Endothelial cell of umbilical vein (primary cell): ENCODE data around the gene NLRP8. TPM values are rescaled to one million over a fixed set of nuclear protein-coding genes. Genes with fewer than 3 reads are reported as not detected.

Source experiments
- BruUV-seq: library from RNA; stranded (reverse); fragments of 400-500 nt; replicated peaks from 2 replicates; lab custom pipeline; 2021; lab: Mats Ljungman, UMichigan
- CTCF ChIA-PET: fragments of 300-600, 350-600 bp; sonication (Branson Sonifier 250); formaldehyde crosslinking; loops from one replicate; lab custom pipeline; 2021; ENCODE audit warnings: antibody characterized with exemption, inconsistent platforms; lab: Charles Lee
- POLR2A ChIA-PET: fragments of 300-600, 350-600 bp; sonication (Branson Sonifier 250); formaldehyde crosslinking; loops from one replicate; lab custom pipeline; 2021; ENCODE audit warnings: antibody characterized with exemption, inconsistent platforms; lab: Charles Lee
- DNase-seq: peaks from one replicate; pipeline ENCODE4 v3.0.0-alpha.2; 2011; ENCODE audit warnings: low read depth, low spot score
- FAIRE-seq: peaks from 2 replicates; lab custom pipeline; 2011; peaks lifted over from hg19 to GRCh38; lab: Jason Lieb, UNC
- H2AFZ ChIP-seq: 2 replicates; pipeline ENCODE4 v1.6.0; 2012; ENCODE audit warnings: low read depth, low read length, control low read depth, inconsistent platforms
- H3K27ac ChIP-seq: 2 replicates; pipeline ENCODE4 v1.5.1; 2011; ENCODE audit warnings: low read depth, mild to moderate bottlenecking, control low read depth, low read length, moderate library complexity; ENCODE audit not compliant: insufficient read depth
- H3K27me3 ChIP-seq, 2 experiments: 2 replicates each; pipeline versions ENCODE4 v1.6.0 to v1.6.1; 2011; ENCODE audit warnings: low read length in 2 of 2, mixed read lengths in 1 of 2; ENCODE audit not compliant: control insufficient read depth in 2 of 2, insufficient read depth in 2 of 2
- H3K36me3 ChIP-seq, 2 experiments: 2 replicates in 1 of 2; 3 replicates in 1 of 2; pipeline ENCODE4 v1.5.1; 2011; ENCODE audit warnings: low read length in 2 of 2, mild to moderate bottlenecking in 1 of 2, moderate library complexity in 1 of 2; ENCODE audit not compliant: control insufficient read depth in 2 of 2, insufficient read depth in 2 of 2; ENCODE audit errors: extremely low read depth in 1 of 2
- H3K4me1 ChIP-seq: 3 replicates; pipeline ENCODE4 v1.5.1; 2011; ENCODE audit warnings: mild to moderate bottlenecking, low read length; ENCODE audit not compliant: control insufficient read depth, insufficient read depth; ENCODE audit errors: extremely low read depth
- H3K4me2 ChIP-seq: 2 replicates; pipeline ENCODE4 v1.6.1; 2011; ENCODE audit warnings: low read length, control low read depth, mixed read lengths; ENCODE audit not compliant: insufficient read depth
- H3K4me3 ChIP-seq, 3 experiments: fragments of 200-600 bp in 1 of 3; sonication (generic), shearing (Covaris generic) in 1 of 3; replicated peaks in 1 of 3; 2 replicates each; pipeline ENCODE4 v1.5.1; 2011 to 2016; ENCODE audit warnings: control low read depth in 3 of 3, low read length in 3 of 3, mild to moderate bottlenecking in 2 of 3, inconsistent platforms in 1 of 3, low read depth in 1 of 3, moderate library complexity in 1 of 3; ENCODE audit not compliant: insufficient read depth in 1 of 3
- H3K79me2 ChIP-seq: 2 replicates; pipeline ENCODE4 v1.6.0; 2012; ENCODE audit warnings: low read length, inconsistent platforms; ENCODE audit not compliant: control insufficient read depth, insufficient read depth
- H3K9ac ChIP-seq: replicated peaks from 2 replicates; pipeline ENCODE3; 2011; ENCODE audit warnings: low read length, control low read depth; ENCODE audit not compliant: insufficient read depth; ENCODE audit errors: extremely low read depth
- H3K9me1 ChIP-seq: replicated peaks from 3 replicates; pipeline ENCODE4 v1.6.0; 2011; ENCODE audit warnings: mild to moderate bottlenecking, low read length; ENCODE audit not compliant: control insufficient read depth, insufficient read depth; ENCODE audit errors: extremely low read depth
- H3K9me3 ChIP-seq: replicated peaks from 2 replicates; pipeline ENCODE4 v1.5.1; 2012; ENCODE audit warnings: low read length, inconsistent platforms; ENCODE audit not compliant: control insufficient read depth, insufficient read depth
- H4K20me1 ChIP-seq: replicated peaks from 2 replicates; pipeline ENCODE3; 2011; ENCODE audit warnings: mild to moderate bottlenecking, low read length; ENCODE audit not compliant: control insufficient read depth, insufficient read depth; ENCODE audit errors: extremely low read depth
- CTCF ChIP-seq, 2 donors: IDR thresholded peaks; 1 replicate in 1 of 2; 2 replicates in 1 of 2; pipeline ENCODE4 v1.5.1; 2011; ENCODE audit warnings: low read length in 2 of 2, mild to moderate bottlenecking in 2 of 2, moderate library complexity in 2 of 2, control low read depth in 1 of 2, inconsistent platforms in 1 of 2, low read depth in 1 of 2; ENCODE audit not compliant: insufficient read depth in 1 of 2; ENCODE audit errors: extremely low read depth in 1 of 2
- EZH2 ChIP-seq: IDR thresholded peaks from 2 replicates; pipeline ENCODE4 v1.6.1; 2012; ENCODE audit warnings: borderline replicate concordance, low read depth, mild to moderate bottlenecking, moderate library complexity, low read length, inconsistent platforms; ENCODE audit not compliant: severe bottlenecking
- FOS ChIP-seq: IDR thresholded peaks from 2 replicates; pipeline ENCODE4 v1.6.1; 2011; ENCODE audit warnings: mild to moderate bottlenecking, low read length, moderate library complexity, borderline replicate concordance; ENCODE audit not compliant: insufficient read depth
- GATA2 ChIP-seq: IDR thresholded peaks from 2 replicates; pipeline ENCODE4 v1.7.0; 2011; ENCODE audit warnings: low read depth, mild to moderate bottlenecking, moderate library complexity, mixed read lengths, low read length; ENCODE audit not compliant: insufficient read length, insufficient read depth
- JUN ChIP-seq: IDR thresholded peaks from 2 replicates; pipeline ENCODE4 v1.6.1; 2011; ENCODE audit warnings: borderline replicate concordance, low read depth; ENCODE audit not compliant: insufficient read length, insufficient read depth
- MAX ChIP-seq: IDR thresholded peaks from 2 replicates; pipeline ENCODE4 v1.6.1; 2011; ENCODE audit not compliant: insufficient read depth, insufficient read length
- MYC ChIP-seq: IDR thresholded peaks from one replicate; pipeline ENCODE4 v1.6.1; 2011; ENCODE audit warnings: mild to moderate bottlenecking, low read depth, low read length
- POLR2A ChIP-seq: IDR thresholded peaks from 2 replicates; pipeline ENCODE4 v1.6.1; 2012; ENCODE audit warnings: low read depth, mild to moderate bottlenecking, control low read depth, low read length
- POLR2AphosphoS5 ChIP-seq: IDR thresholded peaks from 2 replicates; pipeline ENCODE4 v1.6.1; 2012; ENCODE audit warnings: low read depth, mild to moderate bottlenecking, control low read depth, low read length, moderate library complexity; ENCODE audit not compliant: insufficient read depth
- dilution Hi-C: fragments of 300-500 bp; cut with MboI; formaldehyde crosslinking; loops from one replicate; pipeline ENCODE4 v1.15.0; 2019; ENCODE audit warnings: low sequenced_read_pairs; ENCODE audit not compliant: extremely low pct_ligation_motif_present
- intact Hi-C: fragments of 100-400 bp; cut with micrococcal nuclease; formaldehyde crosslinking; loops from one replicate; pipeline ENCODE4 v1.10.0; 2022
- polyA plus RNA-seq, 4 experiments: library from polyadenylated mRNA; depleted of rRNA in 3 of 4; stranded (reverse) in 3 of 4; unstranded in 1 of 4; fragments of >200 nt; gene quantifications; 2 replicates each; pipeline versions ENCODE4 v1.2.1 to v1.2.3, GENCODE V29; 2011 to 2012; ENCODE audit warnings: missing spikeins in 1 of 4
- total RNA-seq: library from RNA; stranded (reverse); gene quantifications from 2 replicates; pipeline ENCODE4 v1.2.3, GENCODE V29; 2021

Gene NLRP8
- total and polyA plus RNA-seq, 2 donors (not counting 3 experiments of a cell fraction or from before 2014, with no cell fraction given): not detected

- DNase-seq: no peak
- ChIA-PET POLR2A (interaction anchor here (0.6 kb wide), 1 partner anchor 1285 kb away, joined by 3 read pairs; no protein-coding TSS in a partner anchor), CTCF (no interaction called here)
- Histone ChIP-seq H3K9me3 (peaks cover 2% of the 10 kb centered on the region), H3K9me1 (no peaks in the 10 kb centered on the region), H3K79me2 (no peaks in the 10 kb centered on the region), H4K20me1 (no peaks in the 10 kb centered on the region), H3K4me1 (no peaks in the 10 kb centered on the region), H3K4me3 (no peak overlapping the region), H3K27me3 (no peaks in the 10 kb centered on the region), H2AFZ (no peak overlapping the region), H3K36me3 (no peaks in the 10 kb centered on the region), H3K27ac (no peak overlapping the region), H3K9ac (no peak overlapping the region), H3K4me2 (no peak overlapping the region)
- no peak for TF ChIP-seq FOS
- TF ChIP-seq POLR2A: no peak
- no peak for TF ChIP-seq JUN
- TF ChIP-seq POLR2AphosphoS5: no peak
- TF ChIP-seq GATA2: no peak
- no peak for TF ChIP-seq EZH2
- TF ChIP-seq CTCF (IDR thresholded peaks at IDR 0.05; ENCODE audit: extremely low read depth in 1 of 2, insufficient read depth in 1 of 2, low read depth in 1 of 2, low read length in 2 of 2): no peak
- TF ChIP-seq MAX: no peak
- no peak for TF ChIP-seq MYC
- FAIRE-seq: no peak
- intact Hi-C loops (no loop called here), dilution Hi-C loops (no loop called here)
- BruUV-seq: no TSS peak
Observed at GRCh38 chr19:55901369-55902079, 46.1 kb upstream of the NLRP8 start.
